GM21423 (cell line): ENCODE results near the gene OR5B2.
"Not testable (repeated sequence)": the region's sequence is repeated elsewhere in the genome, so short reads cannot be mapped to it uniquely, and the experiment has no call there.

ENCODE experiments used
- ATAC-seq: cut with Tn5 transposase; IDR thresholded peaks from one replicate; pipeline ENCODE4 v1.9.1; 2021; ENCODE audit warnings: mild to moderate bottlenecking, moderate library complexity; ENCODE audit not compliant: unreplicated experiment

OR5B2 gene

GRCh38 chr11:58428021-58428420 lies at the start of gene OR5B2:
Gene OR5B2, minus strand, starts transcription at chr11:58428121. Its CDS starts 4,860 bp downstream, at chr11:58423261.
- ATAC-seq: no peak

- no peak for ATAC-seq
Observed at GRCh38 chr11:58471892-58472291, 44.0 kb upstream of the OR5B2 start.

DNA sequence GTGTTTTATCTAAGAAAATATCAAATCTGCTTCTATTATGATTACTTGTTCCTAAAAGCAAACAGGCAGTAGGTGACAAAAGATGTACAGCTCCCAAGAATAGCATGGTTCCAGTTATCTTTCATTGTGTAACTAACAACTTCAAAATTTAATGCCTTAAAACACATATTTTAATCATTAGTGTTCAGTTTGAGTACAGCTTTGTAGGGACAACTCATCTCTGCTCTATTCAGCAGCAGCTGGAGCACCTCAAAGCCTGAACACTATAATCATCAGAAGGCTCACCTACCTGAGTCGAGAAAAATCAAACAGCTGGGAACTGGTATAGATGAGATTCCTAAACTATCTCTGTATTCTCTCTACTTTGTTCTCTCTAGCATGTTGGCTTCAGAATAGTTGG lies 38.4 kb upstream of the OR5B2 start:
- no peak for ATAC-seq

DNA sequence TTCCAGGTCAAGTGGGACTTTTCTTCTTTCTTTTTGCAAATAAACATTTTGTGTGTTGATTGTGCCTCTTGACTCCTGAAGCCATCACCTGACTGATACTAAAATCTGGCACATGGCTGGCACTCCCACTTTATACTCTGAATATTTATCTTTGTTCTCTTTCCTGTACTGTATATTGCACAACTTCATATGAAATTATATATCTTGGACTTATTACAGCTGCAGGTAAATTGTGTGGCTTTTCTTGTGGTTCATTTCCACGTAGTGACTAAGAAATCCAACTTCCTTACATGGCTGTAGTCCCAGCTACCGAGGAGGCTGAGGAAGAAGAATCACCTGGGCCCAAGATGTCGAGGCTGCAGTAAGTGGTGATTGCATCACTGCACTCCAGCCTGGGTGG lies 37.8 kb upstream of the OR5B2 start:
- no peak for ATAC-seq

GRCh38 chr11:58451585-58451984 lies 23.7 kb upstream of the OR5B2 start:
- no peak for ATAC-seq

DNA sequence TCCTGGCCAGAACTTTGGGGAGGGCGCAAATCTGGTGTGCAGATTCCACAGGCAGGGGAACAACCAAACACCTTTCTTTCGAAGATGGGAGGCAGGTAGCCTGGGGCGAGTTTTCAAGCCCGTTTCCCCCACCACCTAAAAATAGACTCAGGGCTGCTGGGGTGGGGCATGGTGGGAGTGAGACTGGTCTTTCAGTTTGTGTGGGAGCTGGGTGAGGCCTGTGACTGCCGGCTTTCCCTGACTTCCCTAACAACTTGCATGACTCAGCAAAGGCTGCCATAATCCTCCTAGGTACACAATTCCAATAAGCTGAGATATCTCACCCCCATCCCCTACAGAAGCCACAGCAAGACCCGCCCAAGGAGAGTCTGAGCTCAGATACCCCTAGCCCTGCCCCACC lies 18.4 kb upstream of the OR5B2 start:
- ATAC-seq: no peak

GRCh38 chr11:58444300-58444699 lies 16.4 kb upstream of the OR5B2 start:
- no peak for ATAC-seq

DNA sequence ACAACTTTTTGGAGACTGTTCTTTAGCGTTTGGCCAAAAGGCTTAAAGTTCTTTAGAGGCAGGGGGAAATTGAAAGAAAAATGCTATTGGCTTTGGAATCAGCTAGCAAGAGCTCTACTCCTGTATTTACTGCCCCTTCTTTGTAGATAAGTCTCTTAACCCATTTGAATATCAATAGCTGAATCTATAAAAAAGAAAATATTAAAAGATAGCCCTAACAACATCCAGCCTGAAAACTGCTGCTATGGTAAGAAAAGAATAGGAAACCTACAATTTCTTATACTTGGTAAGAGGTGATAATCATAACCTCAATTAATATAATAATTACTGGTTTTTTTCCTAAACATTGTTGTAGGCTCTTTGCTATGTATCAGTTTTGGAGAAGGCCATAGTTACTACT lies 14.2 kb upstream of the OR5B2 start, which contains the start of gene OR5B12:
OR5B12 (minus strand) TSS at position 101 of the 400 bp plus-strand sequence. CDS start 2,085 bp downstream, outside the sequence.
- no peak for ATAC-seq

DNA sequence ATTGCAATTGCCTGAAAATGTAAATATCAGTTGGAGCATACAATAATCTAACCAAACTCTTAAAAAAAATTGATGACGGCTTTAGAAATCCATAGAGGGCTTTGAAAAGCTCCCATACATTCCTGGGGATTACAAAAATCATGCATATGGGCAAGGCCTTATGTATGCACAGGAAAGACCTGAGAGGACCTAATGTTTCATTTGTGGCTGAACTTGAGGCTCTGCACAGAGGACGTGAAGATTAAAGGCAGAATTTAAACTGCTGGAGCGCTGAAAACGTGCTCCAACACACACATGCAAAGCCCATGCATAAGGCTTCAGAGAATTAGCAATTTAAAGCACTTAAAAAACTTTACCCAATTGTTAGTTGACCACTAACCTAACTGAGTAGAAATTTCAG lies 10.6 kb upstream of the OR5B2 start:
- ATAC-seq: no peak

DNA sequence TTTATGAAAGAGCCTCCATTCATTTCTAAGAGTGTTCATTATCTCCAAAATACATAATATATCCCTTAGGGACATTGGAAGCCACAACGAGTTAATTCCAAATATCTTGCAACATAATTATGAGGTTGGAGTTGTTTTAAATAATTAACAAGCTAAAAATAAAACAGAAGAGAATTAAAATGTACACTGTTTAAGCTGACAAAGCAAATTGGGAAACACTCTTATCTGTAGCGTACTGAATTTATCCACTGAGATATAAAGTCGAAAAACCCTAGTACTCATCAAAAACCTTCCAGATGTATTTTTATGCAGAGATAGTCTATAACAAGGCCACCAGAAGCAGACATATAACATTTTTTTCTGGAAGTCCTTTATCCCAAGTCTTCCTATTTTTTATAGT lies 6.3 kb upstream of the OR5B2 start:
- no peak for ATAC-seq

- peak; percentile 64 for ATAC-seq
Observed at GRCh38 chr11:58433638-58434203, 5.8 kb upstream of the OR5B2 start.

- no peak for ATAC-seq
Observed at GRCh38 chr11:58429273-58429672, 1.4 kb upstream of the OR5B2 start.

GRCh38 chr11:58406774-58407173 lies 21.1 kb downstream of the OR5B2 start, which contains the start of gene OR5B3:
Gene OR5B3, minus strand, starts transcription at chr11:58406874. Its CDS starts 3,465 bp downstream, at chr11:58403409.
- no peak for ATAC-seq

DNA sequence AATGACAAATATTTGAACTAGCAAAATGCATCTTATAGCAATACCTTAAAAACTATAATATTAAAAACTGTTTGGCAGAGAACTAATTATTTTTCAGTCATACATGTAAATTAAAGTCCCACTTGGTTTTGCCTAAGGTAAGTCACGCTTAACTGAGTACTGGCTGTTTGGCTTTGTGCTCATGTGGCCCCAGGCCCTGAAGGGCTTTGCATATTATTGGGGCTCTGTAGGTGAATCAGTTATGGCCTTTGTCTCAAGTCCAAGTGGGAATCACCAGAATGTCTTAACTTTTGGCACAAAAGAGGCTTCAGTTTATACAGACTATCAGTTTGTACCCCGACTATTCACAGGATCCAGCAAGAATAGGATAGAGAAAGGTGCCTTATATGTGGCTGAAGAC lies 28.3 kb downstream of the OR5B2 start:
- ATAC-seq: not testable (repeated sequence)

- no peak for ATAC-seq
Observed at GRCh38 chr11:58395581-58395980, 32.3 kb downstream of the OR5B2 start.

- ATAC-seq: no peak
Observed at GRCh38 chr11:58394195-58394594, 33.7 kb downstream of the OR5B2 start.

- no peak for ATAC-seq
Observed at GRCh38 chr11:58392746-58393145, 35.2 kb downstream of the OR5B2 start.

DNA sequence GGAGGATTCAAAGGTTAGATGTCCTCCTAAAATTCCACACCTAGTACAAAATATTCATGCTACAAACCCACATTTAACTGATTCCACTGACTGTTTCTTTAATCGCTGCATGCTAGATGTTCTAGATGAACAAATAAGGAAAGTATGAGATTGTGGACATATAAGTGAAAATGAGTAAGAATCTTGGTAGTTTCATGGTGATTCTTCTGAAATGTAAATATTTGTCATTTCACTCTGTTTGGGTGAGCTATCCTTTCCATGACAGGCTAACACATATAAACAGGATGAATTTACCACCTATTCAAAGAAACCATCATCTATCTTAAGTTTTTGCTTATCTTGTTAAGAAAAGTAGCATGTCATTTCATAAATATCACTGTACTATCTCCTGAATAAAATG lies 36.0 kb downstream of the OR5B2 start:
- no peak for ATAC-seq

GRCh38 chr11:58390551-58391063 lies 37.3 kb downstream of the OR5B2 start:
- no peak for ATAC-seq
